ENCODE results near the gene ADAMTS3.

GRCh38 chr4:72305620-72306019 lies 263.4 kb downstream of the ADAMTS3 start:
- TF ChIP-seq POLR2A (IDR thresholded peaks at IDR 0.05; ENCODE audit: low read length) (no peak), NFE2L2 (conservative IDR thresholded peaks at IDR 0.05; ENCODE audit: low read length) (no peak), CTCF (IDR thresholded peaks at IDR 0.05) (no peak), JUNB (IDR thresholded peaks at IDR 0.05) (no peak), PHF8 (IDR thresholded peaks at IDR 0.05; ENCODE audit: borderline replicate concordance, low read depth) (no peak)
